ENCODE measurements around the gene DTNBP1.

Gene DTNBP1

DNA sequence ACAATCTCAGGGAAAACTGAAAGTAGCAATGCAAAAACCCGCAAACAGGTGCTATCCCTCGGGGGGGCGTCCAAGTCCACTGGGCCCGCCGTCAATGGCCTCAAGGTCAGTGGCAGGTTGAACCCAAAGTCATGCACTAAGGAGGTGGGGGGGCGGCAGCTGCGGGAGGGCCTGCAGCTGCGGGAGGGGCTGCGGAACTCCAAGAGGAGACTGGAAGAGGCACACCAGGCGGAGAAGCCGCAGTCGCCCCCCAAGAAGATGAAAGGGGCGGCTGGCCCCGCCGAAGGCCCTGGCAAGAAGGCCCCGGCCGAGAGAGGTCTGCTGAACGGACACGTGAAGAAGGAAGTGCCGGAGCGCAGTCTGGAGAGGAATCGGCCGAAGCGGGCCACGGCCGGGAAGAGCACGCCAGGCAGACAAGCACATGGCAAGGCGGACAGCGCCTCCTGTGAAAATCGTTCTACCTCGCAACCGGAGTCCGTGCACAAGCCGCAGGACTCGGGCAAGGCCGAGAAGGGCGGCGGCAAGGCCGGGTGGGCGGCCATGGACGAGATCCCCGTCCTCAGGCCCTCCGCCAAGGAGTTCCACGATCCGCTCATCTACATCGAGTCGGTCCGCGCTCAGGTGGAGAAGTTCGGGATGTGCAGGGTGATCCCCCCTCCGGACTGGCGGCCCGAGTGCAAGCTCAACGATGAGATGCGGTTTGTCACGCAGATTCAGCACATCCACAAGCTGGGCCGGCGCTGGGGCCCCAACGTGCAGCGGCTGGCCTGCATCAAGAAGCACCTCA lies 166.3 kb downstream of the DTNBP1 start:
- DNase-seq, result no peak

DNA sequence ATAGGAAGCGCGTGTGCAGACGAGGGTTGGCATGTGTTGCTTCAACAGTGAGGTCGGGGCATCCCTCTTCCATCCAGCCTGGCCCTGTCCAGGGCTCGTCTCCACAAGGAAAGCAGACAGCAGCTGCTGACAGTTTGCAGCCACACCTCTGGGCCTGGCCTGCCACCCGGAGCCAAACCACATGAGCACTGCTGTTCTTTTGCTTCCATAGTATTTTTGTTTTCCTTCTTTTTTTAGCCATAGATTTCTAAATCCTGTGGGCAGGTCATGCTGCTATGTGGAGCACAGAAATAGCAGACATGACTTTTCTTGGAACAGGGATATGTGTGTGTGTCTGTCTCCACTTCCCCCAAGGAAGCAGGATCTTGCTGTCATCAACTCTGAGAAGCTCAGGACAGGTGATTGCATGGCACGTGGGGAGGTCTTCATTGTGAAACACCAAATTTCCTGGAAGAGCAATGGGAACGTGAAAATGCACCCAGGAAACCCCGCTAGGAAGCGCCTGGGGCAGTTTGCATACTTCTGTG lies 167.4 kb downstream of the DTNBP1 start:
- DNase-seq, result no peak

DNA sequence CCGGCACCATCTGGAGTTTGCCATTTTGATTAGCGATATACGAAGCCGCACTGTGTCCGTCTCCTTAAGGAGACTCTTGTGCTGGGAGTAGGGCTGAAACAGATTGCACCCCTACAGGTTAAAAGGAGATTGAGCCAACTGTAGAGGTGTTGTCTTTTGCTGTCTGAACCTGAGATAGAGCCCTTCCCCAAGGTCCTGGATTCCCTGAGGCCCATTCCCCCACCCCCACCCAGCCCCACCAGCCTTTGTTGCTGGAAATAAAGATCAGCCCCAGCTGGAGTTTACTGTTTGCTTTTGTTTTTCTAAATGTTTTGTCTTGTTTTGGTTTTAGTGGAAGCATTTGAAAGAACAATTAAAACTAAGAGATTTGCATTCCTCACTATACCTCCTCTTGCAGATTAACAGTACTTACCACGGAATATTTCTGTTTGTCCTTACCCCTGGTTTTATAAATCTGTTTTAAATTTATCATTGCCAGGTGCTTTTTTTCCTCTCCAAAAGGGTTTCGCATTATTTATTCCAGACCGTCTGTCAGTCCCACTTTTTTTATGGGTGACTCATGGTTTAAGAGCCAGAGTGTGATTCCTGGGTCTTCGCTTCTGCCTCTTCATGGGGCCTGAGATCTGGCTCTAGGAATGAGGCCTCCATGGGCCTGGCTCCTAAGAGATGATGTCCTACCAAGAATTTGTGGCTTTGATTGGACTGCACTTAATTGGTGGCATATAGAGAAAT lies 169.2 kb downstream of the DTNBP1 start:
- no peak for DNase-seq

DNA sequence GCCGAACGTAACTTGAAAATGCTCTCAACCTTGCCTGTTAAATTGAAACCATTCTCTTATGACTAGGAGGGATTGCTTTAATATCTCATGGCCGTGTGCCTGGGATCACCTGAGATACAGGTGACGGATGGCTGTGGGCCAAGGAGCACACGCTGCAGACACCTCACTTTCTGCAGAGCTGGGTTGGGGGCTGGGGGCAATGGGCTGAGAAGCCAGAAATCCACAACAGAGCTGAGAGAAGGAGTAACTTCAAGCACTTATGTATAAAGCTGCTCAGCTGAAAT lies 170.9 kb downstream of the DTNBP1 start:
- no peak for DNase-seq

DNA sequence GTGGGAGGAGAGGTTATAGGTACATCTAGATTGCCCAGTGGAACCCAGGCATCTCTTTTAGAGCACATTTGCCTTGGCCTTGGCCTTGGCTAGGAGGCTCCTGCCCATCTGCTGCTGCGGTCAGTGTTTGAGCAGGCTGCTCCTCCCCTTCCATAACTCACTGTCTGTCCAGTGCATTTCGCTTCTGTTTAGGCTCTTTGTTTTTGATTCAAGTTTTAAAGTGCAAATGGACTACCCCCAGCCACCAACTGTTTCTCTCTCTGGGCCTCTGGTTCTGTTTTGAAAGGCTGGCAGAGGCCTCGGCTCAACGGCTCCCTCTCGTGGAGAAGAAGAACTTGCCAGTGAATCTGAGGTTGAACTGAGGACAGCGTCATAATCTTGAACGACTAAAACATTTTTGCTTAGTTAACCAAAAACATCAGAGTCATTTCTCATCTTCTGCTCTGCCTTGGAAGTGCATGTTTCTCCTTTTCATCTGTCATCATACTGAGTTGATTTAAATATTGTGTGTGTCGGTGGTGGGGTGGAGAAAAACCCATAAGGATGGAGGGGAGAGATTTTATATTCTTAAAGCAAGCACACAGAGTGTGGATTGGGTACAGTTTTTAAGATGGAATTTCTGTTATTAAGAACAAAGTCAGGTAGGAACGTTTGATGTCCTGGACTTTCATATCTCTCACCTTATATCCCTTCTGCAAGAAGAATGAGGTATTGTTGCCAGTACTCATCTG lies 171.4 kb downstream of the DTNBP1 start:
- peak; percentile 10 for DNase-seq

DNA sequence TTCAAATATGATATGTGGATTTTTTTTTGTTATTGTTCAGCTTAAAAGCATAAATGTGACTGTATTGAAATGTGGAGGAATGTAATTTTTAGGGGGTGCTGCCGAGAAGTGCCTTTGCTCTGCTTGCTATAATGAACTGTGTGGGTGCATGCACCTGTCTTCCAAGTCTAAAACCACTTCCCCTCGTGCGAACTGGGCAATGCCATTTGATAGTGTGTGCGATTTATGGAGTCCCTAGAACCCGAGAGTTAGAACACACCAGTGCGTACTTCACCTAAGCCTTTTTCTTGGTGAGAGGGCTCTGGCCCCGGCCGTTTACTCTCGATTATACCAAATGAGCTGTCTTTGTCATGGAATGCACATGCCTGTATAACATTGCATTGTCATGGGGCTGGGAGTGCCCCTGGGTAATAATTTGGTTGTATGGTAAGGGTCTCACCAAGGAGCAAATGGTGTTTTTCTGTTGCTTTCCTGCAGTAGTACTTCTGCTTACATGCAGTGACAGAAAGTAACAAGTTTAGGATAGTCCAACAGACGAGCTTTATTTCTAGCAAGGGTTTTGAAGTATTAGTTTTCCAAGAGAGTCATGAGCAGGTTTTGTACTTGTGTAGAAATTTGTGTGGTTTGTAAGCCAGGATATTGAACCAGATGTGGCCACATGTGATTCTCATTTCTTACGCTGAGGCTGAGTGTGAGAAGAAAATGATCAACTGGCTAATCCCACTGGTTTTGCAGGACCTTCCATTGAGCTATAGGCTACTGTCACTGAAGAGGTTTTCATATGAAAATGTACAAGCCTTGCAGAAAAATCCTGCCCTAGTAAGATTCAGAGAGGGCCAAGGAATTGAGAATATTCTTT lies 172.4 kb downstream of the DTNBP1 start:
- DNase-seq, result no peak

DNA sequence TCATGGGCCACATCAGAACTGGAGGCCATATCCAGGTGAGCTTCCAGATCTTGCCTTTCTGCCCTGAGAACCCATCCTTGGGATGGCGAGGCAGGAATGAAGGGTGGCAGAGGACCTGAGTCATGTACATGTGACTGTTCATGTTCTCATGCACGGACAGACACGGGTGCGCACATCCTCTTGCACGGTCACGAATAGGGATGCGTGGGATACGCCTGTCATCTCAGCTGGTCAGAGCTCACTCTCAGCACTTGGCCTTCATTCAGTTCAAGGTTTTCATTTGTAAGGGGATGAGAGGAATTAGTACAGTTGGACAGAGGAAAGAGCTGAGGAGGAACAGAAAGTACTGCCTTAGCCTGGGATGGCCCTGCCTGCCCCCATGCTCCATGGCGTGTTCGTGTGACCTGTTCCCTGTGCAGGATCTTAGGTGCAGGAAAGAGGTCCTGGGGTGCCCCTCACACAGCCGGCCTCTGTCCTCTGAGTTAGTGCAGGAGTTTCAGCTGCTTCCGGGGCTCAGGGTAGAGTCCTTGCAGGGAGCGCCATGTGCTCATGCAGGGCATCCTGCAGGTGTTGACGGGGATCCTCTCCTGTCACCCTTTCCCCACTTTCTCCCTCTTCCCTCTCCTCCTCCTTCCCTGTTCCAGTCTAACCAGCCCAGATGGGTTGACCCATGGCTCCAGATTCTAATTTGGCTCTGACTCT lies 173.4 kb downstream of the DTNBP1 start:
- no peak for DNase-seq

DNA sequence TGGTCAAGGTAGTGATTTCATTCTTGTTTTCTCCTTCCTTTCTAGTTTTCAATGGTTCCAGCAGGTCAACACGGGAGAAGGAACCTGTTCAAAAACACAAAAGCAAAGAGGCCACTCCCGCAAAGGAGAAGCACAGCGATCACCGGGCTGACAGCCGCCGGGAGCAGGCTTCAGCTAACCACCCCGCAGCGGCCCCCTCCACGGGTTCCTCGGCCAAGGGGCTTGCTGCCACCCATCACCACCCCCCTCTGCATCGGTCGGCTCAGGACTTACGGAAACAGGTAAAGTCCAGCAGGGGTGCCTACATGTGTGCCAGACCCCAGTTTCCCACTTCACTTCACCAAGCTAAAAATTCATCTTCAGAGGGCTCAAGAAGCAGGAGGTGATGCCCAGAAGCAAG lies 175.6 kb downstream of the DTNBP1 start:
- DNase-seq, result no peak

DNA sequence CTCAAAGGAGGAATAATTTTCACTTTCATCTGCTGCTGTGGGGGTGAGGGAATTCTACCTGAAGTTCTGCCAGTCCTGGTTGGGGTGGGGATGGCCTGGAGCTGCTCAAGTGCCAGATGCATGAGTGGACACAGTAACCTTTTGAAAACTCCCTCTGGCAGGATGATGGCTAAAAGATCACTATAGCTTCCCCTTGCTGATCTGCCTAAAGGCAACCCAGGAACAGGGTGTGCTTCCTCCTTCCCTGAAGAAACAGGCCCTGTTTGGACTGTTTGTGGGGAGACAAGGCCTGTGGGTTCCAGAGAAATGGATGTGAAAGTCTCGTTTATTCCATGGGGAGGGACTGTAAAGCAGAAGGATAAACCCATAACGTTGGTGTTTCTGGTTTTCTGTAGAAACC lies 176.9 kb downstream of the DTNBP1 start:
- DNase-seq, result no peak

DNA sequence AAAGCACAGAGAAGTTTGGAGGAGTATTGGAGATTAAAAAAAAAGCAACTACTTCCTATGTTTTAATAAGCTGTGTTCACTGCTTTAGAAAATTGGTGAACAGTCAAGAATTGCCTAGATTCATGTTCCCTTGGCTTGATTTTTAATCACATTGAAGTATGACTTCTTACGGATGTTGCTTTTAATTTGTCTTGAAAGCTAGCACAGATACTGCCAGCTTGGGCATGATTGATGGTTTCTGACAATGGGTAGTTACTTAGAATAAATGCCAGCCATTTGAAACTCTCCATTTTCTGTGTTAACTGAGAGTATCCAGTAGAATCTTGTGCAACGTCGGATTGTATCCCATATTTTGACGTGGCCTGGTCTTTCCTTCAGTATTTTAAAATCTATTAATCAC lies 178.0 kb downstream of the DTNBP1 start:
- no peak for DNase-seq

DNA sequence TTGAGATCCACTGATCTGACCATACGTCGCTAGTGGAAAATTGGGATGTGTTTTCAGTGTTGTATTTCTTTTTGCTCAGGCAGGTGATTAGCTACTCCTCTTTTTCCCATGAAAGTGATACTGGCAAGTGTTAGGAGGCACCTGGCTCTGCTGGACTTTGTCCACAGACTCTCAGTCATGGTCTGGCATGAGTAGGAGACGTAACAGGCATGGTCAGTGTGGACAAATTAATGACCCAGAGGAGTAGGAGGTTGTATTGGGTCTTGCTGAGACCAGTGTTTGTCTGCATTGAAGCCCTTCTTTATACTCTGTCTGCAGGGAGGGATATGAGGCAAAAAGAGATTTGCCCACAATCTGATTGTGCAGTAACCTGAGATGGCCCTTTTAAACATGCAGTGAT lies 178.7 kb downstream of the DTNBP1 start:
- DNase-seq, result no peak

DNA sequence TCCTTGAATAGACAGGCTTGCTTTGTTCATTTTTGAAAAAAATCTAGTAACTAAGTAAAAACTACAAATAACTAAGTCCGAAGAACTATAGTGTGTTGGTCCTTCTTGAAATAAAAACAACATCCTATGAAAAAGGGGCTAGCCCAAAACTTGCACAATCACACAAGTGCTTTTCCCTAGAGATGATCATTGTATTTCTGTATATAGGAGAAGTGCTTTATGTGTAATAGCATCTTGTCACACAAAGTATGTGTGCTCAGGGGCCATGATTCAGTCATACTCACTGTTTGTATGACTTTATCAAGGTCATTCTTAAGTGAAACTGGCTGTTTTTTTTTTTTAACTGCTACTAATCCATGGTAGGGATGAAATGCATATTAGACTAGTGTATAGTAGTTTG lies 179.8 kb downstream of the DTNBP1 start:
- no peak for DNase-seq

DNA sequence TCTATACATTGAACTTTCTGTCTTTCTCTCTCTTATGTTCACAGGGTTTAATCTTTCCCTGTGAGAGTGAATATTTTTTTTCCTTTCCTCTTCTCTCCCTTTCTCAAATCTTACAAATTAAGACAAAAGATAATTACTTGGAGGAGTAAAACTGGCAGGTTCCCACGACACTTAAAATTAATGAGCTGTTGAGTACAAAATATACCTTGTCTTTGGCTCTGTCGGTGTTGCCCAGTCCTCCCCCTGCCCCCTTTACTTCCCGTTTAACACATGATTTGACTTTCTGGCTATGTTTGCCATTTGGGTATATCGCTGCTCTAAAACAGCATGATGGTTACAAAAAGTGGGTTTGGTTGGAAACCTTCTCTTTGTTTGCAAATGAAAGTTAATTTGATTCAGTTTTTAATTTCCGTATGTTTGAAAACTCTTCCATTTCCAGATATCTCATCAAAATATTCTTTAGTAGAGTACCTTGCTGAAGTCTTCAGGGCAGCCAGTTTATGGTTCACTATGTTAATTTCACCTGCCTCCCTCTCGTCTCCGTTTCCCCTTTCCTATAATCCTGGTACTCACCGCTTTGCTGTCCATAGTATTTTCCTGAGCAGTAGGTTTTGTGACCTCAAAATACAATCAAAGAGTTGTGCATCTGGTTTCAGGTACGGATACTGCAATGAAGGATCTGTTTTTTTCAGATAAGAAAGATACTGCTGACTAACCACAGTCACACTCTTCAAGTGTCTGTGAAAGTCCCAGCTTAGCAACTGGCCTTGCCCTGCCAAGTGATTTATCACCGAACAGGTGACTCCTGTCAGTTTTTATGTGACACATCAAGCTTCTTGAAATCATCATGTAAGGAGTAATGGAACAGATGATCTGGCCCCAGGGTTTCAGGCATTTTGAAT lies 181.2 kb downstream of the DTNBP1 start:
- no peak for DNase-seq

DNA sequence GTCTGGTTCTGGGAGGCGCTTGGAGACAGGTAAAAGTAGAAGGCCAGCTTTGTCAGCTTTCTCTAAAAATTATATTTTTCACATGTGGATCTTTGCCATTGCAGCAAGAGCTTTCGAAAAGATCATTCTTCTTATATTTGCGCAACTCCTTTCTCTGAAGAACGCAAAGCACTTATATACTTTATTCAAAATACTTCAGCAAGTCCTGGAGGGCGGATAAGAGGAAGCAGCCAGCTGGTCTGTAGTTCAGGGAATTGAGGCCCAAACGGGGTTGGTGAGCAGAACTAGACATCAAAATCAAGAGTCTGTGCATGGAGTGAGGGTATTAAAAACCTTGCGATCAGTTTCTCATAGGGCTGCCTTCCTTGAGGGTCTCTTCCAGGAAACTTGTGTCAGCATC lies 182.3 kb downstream of the DTNBP1 start:
- DNase-seq, result no peak

DNA sequence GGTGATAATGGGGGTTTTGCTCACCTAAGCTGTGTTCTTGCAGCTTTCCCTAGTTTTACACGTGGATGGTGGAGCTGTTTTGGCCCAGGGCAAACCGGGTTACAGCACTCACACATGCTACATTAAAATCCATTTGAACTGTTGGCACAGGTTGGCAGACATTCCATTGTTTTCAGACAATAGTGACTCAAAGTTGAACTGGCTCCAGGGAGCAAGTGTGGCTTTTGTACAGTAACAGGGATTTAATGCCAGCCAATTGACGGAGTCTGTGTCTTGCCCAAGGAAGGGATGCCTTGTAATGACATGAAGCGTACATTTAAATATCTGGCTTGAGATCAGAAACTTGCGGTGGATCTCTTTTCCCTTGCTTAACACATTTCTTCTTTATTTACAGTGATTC lies 183.1 kb downstream of the DTNBP1 start:
- no peak for DNase-seq

DNA sequence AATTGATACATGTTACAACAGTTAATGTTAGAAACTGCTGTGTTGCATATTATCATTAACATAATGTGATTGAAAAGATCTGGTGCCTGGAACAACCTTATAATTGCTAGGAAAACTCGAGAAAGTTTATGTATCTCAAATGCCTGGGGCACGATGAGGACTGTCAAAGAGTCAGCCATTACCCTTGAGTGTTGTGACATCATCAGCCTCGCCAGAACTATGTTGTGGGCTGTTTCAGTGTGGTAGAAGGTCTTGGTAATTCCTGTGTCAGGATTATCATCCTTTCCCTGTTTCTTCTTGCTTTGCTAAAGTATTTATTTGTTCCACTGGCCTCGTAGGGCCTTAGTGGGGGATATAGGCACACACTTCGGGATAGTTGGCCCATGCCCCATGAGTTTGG lies 185.1 kb downstream of the DTNBP1 start:
- no peak for DNase-seq

DNA sequence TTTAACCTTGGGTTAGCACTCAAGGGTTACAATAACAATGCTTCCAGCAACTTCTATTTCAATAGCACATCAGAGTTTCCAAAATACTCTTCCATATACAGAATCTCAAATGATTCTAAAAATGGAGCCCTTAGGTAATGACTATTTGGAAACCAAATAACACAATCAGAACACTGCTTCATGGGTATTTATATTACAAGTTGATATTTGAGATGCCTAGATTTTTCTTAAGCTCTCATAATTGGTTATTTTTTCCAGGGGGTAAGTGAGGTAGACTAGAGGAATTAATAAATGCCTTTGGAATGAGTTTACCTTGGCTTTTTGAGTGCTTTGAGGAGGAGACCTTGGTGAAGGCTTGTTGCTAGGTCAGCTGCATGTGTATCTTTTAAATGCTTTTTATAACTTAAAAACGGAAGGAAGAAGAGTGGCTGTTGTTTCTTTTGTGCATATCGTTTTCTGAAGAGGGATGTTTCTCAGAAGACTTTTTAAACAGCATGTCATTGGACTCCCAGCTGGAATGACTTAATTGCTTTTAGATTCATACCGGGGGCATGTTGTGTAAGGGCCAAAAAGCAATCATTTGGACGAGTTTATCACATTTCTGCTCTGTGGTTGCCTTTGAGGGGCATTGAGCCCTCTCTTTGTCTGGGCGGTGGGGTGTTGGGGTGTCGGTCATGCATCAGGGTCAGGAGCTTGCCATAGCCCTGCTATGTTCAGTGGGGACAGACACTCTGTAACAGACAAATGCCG lies 186.0 kb downstream of the DTNBP1 start:
- DNase-seq, result no peak

DNA sequence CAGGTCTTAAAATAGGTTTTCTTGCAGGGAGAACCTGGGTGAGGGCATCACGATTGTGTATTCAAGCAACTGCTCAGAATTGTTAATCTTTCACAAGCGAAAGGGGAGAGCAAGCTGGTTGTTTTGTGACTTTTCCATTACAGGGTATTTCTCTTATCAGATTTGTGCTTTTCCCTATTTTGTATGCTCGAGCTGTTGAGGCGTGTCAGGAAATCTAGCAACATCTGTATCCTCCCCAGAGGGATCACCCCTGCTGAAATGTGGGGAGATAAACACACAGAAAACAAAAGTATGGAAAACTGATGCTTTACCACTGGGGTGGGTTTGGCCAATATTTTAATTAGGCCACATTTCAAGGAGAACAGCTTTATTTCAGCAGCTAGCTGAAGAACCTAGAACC lies 187.0 kb downstream of the DTNBP1 start:
- DNase-seq, result no peak

DNA sequence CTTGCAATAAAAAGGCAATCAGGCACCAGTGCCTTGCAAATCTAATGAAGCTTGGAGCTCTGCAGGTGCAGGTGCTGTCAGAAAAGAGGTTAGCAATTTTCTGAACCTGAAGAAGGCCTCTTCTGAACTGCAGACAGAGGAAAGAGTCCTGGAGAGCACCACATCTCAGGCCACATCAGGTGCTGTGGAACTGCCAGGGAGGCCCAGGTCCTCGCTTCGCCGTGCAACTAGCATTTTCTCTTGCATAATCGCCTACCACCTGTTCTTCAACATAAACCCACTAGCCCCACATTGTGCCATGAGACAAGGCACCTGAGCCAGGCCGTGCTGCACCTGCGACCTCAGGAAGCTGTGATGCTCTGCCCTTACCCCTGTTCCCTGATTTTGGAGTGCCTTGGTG lies 187.6 kb downstream of the DTNBP1 start:
- no peak for DNase-seq

DNA sequence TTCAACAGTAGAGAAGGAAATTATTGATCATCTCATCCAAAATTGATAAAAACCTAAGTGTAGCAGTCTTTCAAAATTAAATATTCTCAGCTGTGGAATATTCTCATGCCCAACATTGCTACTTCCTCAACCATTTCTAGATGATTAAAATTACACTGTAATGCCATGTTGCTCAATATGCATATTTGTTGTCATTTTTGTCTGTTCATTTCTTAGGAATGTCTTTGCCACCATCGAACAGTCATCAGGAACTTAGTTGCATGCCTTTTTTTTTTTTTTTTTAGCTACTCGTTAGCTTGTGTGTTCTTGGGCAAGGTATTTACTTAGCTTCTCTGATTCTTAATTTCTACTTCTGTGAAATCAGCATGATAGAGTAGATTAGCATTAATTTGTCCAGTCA lies 188.6 kb downstream of the DTNBP1 start:
- no peak for DNase-seq
